ENCODE data around the gene GSTM1. TPM values are rescaled to one million over a fixed set of nuclear protein-coding genes. Genes with fewer than 3 reads are reported as not detected.

Gene GSTM1
- total RNA-seq, 1 experiment from 2014 or later = not detected

- peaks cover 38% of the 10 kb centered on the region for H3K4me1 ChIP-seq (ENCODE audit: insufficient read depth, low read length)
- H3K9me2 ChIP-seq (replicated peaks; ENCODE audit: low read length) = no peaks in the 10 kb centered on the region
- H3K9ac ChIP-seq (ENCODE audit: low read length) = no peak overlapping the region
- ATAC-seq (no peak), DNase-seq (no peak)
- no peak overlapping the region for H2AFZ ChIP-seq (ENCODE audit: low read length)
- H3K27ac ChIP-seq (ENCODE audit: low read length) = no peak overlapping the region
- ChIA-PET POLR2A (ENCODE audit: unreplicated experiment) (no interaction called here), CTCF (no interaction called here)
- no peak overlapping the region for H3K4me3 ChIP-seq (ENCODE audit: low read length)
- H3F3A ChIP-seq (ENCODE audit: low read length, unreplicated experiment) = no peaks in the 10 kb centered on the region
- no peaks in the 10 kb centered on the region for H3K27me3 ChIP-seq (ENCODE audit: low read length)
- intact Hi-C loops (cut with micrococcal nuclease) = no loop called here
- H4K20me1 ChIP-seq (ENCODE audit: low read length) = no peaks in the 10 kb centered on the region
- TF ChIP-seq EZH2phosphoT487 (IDR thresholded peaks at IDR 0.05; ENCODE audit: borderline replicate concordance, low read length) = no peak
- no peak for TF ChIP-seq EZH2 (IDR thresholded peaks at IDR 0.05; ENCODE audit: low read length, unreplicated experiment)
- no peaks in the 10 kb centered on the region for H3K79me2 ChIP-seq (ENCODE audit: low read length)
- H3K36me3 ChIP-seq (ENCODE audit: low read depth, low read length) = no peaks in the 10 kb centered on the region
- no peak overlapping the region for H3K4me2 ChIP-seq (ENCODE audit: low read length)
- BruUV-seq (replicated peaks) = no TSS peak
- no peaks in the 10 kb centered on the region for H3K9me3 ChIP-seq (ENCODE audit: low read length)
These were observed 33.1 kb upstream of the GSTM1 start for GRCh38 chr1:109654519-109654918.

- Histone ChIP-seq H3K9me3 (ENCODE audit: low read length) (no peaks in the 10 kb centered on the region), H3K79me2 (ENCODE audit: low read length) (no peaks in the 10 kb centered on the region), H3K9me2 (replicated peaks; ENCODE audit: low read length) (no peaks in the 10 kb centered on the region), H3K27ac (ENCODE audit: low read length) (no peak within 1 kb of the TSS), H3K4me3 (ENCODE audit: low read length) (peak within 1 kb of the TSS; percentile 98), H2AFZ (ENCODE audit: low read length) (peak within 1 kb of the TSS; percentile 100), H3K36me3 (ENCODE audit: low read depth, low read length) (no peaks in the 10 kb centered on the region), H3K9ac (ENCODE audit: low read length) (peak within 1 kb of the TSS; percentile 59), H3K4me1 (ENCODE audit: insufficient read depth, low read length) (peaks cover 26% of the 10 kb centered on the region), H4K20me1 (ENCODE audit: low read length) (no peaks in the 10 kb centered on the region), H3K27me3 (ENCODE audit: low read length) (no peaks in the 10 kb centered on the region), H3K4me2 (ENCODE audit: low read length) (peak within 1 kb of the TSS; percentile 100), H3F3A (ENCODE audit: low read length, unreplicated experiment) (no peaks in the 10 kb centered on the region)
- no peak for TF ChIP-seq CTCF (conservative IDR thresholded peaks at IDR 0.05; ENCODE audit: low read depth, low read length)
- TF ChIP-seq EZH2 (IDR thresholded peaks at IDR 0.05; ENCODE audit: low read length, unreplicated experiment) = no peak
- intact Hi-C loops (cut with micrococcal nuclease) = no loop called here
- DNase-seq (peak; percentile 57), ATAC-seq (peak; percentile 95)
- ChIA-PET POLR2A (ENCODE audit: unreplicated experiment) (no interaction called here), CTCF (interaction anchor here (0.5 to 1.0 kb wide), 3 partner anchors 16 to 330 kb away, joined by 3 to 7 read pairs (median 4); no protein-coding TSS in a partner anchor)
- BruUV-seq (replicated peaks) = TSS peak; percentile 86
These were observed 31.8 kb upstream of the GSTM1 start, which contains the start of gene GSTM4 for GRCh38 chr1:109655615-109656519. TSS of gene GSTM4 (plus strand) at chr1:109656099. CDS start at chr1:109656390, 291 bp downstream.

- H3K4me1 ChIP-seq (ENCODE audit: insufficient read depth, low read length) = peaks cover 18% of the 10 kb centered on the region
- CTCF ChIA-PET = no interaction called here
- no peak for DNase-seq
These were observed 30.2 kb upstream of the GSTM1 start for GRCh38 chr1:109657395-109657794.

More at GRCh38 chr1:109657395-109657794, 30.2 kb upstream of the GSTM1 start:
- intact Hi-C loops (cut with micrococcal nuclease) = no loop called here
- Histone ChIP-seq H3K9me3 (ENCODE audit: low read length) (no peaks in the 10 kb centered on the region), H3K79me2 (ENCODE audit: low read length) (no peaks in the 10 kb centered on the region), H3K9me2 (replicated peaks; ENCODE audit: low read length) (no peaks in the 10 kb centered on the region), H3K4me2 (ENCODE audit: low read length) (no peak overlapping the region), H2AFZ (ENCODE audit: low read length) (no peak overlapping the region), H3F3A (ENCODE audit: low read length, unreplicated experiment) (no peaks in the 10 kb centered on the region), H4K20me1 (ENCODE audit: low read length) (no peaks in the 10 kb centered on the region), H3K27me3 (ENCODE audit: low read length) (no peaks in the 10 kb centered on the region), H3K27ac (ENCODE audit: low read length) (no peak overlapping the region), H3K36me3 (ENCODE audit: low read depth, low read length) (no peaks in the 10 kb centered on the region), H3K9ac (ENCODE audit: low read length) (no peak overlapping the region), H3K4me3 (ENCODE audit: low read length) (no peak overlapping the region)
- TF ChIP-seq EZH2 (IDR thresholded peaks at IDR 0.05; ENCODE audit: low read length, unreplicated experiment) (no peak), EZH2phosphoT487 (IDR thresholded peaks at IDR 0.05; ENCODE audit: borderline replicate concordance, low read length) (no peak), CTCF (conservative IDR thresholded peaks at IDR 0.05; ENCODE audit: low read depth, low read length) (no peak)
- BruUV-seq (replicated peaks) = no TSS peak
- POLR2A ChIA-PET (ENCODE audit: unreplicated experiment) = interaction anchor here (0.6 kb wide), 1 partner anchor 111 kb away, joined by 3 read pairs; no protein-coding TSS in a partner anchor
- ATAC-seq = no peak

Measured in PC-3 (cell line).